VCaP (cell line): Measurements from ENCODE around the gene FSTL4.

ENCODE experiments used
- H3K27ac ChIP-seq: fragments of 450-650 bp; 2 replicates; pipeline ENCODE4 v1.5.1; 2017
- TF ChIP-seq, protein P1 (sequence below): fragments of 450-650 bp; conservative IDR thresholded peaks from 2 replicates; pipeline ENCODE4 v1.5.1; 2017; ENCODE audit warnings: mild to moderate bottlenecking, moderate library complexity

The FSTL4 gene

DNA sequence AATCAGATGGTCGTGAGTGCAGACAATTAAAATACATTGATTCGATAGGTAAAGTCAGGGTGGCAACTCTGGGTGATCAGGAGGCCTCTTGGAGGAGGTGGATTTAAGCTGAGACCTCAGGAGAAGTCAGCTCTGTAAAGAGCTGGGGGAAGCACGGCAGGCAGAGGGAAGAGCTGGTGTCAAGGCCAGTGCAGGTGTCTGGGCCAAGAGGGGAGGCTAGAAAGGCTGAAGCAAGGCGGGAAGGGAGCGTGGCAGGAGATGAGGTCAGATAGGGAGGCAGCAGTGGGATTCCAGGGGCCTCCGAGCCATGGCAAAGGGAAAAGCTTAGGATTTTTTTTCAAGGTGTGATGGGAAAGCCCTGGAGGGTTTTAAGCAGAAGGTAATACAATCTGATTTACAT lies 178.7 kb downstream of the FSTL4 start:
- H3K27ac ChIP-seq: no peak overlapping the region
- TF ChIP-seq, protein P1, sequence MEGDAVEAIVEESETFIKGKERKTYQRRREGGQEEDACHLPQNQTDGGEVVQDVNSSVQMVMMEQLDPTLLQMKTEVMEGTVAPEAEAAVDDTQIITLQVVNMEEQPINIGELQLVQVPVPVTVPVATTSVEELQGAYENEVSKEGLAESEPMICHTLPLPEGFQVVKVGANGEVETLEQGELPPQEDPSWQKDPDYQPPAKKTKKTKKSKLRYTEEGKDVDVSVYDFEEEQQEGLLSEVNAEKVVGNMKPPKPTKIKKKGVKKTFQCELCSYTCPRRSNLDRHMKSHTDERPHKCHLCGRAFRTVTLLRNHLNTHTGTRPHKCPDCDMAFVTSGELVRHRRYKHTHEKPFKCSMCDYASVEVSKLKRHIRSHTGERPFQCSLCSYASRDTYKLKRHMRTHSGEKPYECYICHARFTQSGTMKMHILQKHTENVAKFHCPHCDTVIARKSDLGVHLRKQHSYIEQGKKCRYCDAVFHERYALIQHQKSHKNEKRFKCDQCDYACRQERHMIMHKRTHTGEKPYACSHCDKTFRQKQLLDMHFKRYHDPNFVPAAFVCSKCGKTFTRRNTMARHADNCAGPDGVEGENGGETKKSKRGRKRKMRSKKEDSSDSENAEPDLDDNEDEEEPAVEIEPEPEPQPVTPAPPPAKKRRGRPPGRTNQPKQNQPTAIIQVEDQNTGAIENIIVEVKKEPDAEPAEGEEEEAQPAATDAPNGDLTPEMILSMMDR: no peak

DNA sequence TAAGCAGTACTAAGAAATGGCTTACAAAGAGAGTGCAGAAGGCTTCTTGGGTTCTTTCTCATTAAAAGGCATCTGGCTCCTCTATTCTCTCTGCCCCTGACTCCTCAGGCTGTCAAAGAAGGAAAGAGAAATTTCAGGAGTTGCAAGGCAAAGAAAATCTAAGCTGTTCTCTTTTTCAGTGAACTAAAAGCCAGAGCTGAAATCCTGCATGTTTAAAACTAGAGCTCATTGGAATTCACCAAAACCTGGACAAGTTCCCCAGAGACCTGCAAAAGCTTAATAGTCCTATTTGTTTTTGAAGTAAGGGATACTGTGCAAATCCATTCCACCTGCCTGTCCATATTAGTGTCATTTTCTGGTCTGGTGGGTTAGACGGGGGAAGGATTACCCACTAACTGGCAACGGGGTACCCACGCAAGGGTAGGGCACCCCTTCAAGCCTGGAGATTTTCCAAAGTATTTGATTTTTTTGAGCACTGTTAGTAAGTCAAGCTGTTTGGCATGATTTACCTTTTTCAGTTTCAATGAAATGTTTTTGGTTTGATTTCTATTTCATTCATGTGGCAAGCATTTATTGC lies 179.3 kb downstream of the FSTL4 start:
- no peak overlapping the region for H3K27ac ChIP-seq
- TF ChIP-seq, protein P1: no peak

DNA sequence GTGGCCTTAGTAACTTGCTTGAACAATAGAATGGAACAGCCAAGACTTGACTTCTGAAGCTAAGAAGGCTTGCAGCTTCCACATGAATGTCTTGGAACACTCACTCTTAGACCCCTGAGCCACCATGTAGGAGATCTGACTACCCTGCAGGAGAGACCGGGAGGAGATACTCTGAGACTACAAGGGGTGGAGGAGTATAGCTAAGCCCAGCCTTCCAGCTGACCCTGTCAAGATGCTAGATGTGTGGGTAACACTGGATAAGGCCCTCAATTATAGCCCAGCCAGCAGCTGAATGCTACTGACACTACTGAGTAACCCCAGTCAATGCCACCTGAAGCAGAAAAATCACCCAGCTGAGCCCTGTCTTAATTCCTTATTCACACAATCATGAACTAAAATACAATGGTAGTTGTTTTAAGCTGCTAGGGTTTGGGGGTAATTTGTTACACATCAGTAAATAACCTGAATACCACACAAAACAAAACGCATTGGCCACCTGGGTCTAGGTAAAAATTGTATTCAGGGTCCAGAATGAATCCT lies 180.9 kb downstream of the FSTL4 start:
- TF ChIP-seq, protein P1: no peak
- H3K27ac ChIP-seq: no peak overlapping the region

DNA sequence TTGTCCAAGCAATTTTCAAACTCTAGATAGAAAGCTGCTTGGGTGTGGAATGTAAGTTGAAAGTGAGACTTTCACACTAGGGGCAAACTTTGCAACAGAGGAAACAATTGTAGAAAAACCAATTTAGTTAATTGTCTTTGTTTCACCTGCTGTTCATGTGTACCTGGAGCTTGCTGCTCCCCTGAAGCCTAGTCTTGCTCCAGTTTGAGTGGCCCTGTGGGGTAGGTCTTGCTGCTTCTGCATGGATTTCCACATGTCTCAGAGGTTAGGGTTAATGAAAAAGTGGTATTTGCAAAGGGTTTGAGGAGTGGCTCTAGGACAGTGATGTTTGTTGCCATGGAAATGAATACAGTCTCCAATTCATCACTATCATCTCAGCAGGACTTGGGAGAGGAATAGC lies 182.2 kb downstream of the FSTL4 start:
- TF ChIP-seq, protein P1: no peak
- H3K27ac ChIP-seq: no peak overlapping the region

DNA sequence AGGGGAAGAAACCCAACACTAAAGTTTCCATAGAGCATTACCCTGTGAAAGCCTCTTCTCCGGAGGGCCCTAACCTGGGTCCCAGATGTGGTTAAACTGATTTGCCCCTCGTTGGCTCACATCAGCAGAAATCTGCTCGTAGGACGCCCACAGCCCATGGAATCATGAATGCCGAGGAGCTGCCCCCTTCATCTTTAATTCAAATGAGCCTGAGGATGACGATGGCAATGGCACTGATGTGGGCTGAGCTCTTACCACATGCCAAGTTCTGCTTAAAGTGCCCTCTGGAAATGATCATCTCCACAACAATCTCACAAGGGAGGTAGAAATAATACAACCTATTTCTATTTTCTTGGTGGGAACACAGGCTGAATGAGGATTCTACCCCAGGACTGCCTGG lies 183.3 kb downstream of the FSTL4 start:
- no peak overlapping the region for H3K27ac ChIP-seq
- TF ChIP-seq, protein P1: no peak

DNA sequence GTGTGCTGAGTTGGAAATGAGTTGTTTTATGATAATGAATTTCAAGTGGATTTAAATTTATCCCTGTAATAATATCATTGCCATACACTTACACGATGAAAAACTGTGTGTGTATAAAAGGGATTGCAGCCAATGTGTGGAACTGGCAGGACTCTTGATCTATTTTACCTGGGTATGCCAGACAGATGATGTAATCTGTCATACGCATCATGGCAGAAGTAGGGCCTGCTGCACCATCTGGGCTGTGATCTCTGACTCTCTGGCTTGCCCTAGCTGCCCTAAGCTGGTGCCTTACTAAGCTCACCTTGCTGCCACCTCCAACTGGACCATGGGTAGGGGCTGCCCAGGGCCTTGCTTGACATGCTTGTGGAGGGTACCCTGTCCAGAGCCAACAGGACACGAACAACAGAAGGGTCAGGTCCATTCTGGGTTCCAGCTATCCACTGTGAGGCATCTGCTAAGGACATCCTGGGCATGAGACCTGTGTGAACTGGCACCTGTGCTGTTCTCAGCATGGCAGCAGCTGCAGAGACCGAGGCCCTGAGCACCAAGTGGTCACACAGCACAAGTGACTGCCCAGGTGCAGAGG lies 184.2 kb downstream of the FSTL4 start:
- TF ChIP-seq, protein P1: no peak
- H3K27ac ChIP-seq: no peak overlapping the region

DNA sequence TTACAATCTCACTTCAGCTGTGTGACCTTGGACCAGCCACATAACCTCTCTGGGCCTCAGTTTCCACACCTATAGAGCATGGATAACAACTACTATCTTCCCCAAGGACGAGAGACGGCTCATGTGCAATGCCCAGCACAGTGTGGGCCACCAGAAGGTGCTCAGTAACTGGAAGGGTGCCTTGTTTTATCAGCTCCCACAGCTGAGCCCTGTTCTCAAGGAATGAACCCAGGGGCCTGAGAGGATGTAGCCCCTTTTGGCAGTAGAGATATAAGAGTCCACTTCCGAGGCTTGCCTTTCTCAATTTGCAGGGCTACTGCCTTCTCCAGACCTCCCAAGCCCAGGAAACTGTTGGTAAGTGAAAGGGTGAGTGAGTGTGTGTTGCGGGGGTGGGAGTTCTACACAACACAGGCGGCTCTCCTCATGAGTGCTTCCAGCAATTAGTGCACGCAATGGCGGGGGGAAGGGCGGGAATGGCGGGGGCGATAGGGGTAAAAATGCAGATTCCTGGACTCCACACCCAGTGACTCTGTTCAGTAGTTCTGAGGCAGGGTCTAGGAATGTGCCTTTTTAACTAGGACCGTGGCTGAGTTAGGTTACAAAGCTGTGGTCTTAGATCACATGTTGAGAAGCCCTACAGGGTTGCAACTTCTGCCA lies 185.1 kb downstream of the FSTL4 start:
- TF ChIP-seq, protein P1: no peak
- no peak overlapping the region for H3K27ac ChIP-seq
